ENCODE measurements around the gene CFAP77. TPM values are rescaled to one million over a fixed set of nuclear protein-coding genes. Genes with fewer than 3 reads are reported as not detected.

CFAP77 gene
- total and polyA plus RNA-seq, 2 experiments from 2014 or later = not detected

- DNase-seq = no peak
- no peak overlapping the region for H3K4me2 ChIP-seq (ENCODE audit: unreplicated experiment)
- H3K36me3 ChIP-seq (ENCODE audit: low read depth) = no peaks in the 10 kb centered on the region
- H3F3A ChIP-seq (ENCODE audit: insufficient read depth) = no peaks in the 10 kb centered on the region
- H3K79me2 ChIP-seq (ENCODE audit: insufficient read depth) = no peaks in the 10 kb centered on the region
- in situ Hi-C loops (cut with MboI) = no loop called here
- no peaks in the 10 kb centered on the region for H4K20me1 ChIP-seq (ENCODE audit: insufficient read depth)
- H2AFZ ChIP-seq = no peak overlapping the region
- no peak overlapping the region for H3K4me3 ChIP-seq
- no peaks in the 10 kb centered on the region for H3K4me1 ChIP-seq (ENCODE audit: insufficient read depth)
- H3K27ac ChIP-seq = no peak overlapping the region
- H3K9me3 ChIP-seq (ENCODE audit: low read depth) = no peaks in the 10 kb centered on the region
- no peak overlapping the region for H3K9ac ChIP-seq
- no peaks in the 10 kb centered on the region for H3K9me2 ChIP-seq (ENCODE audit: insufficient read depth)
- H3K27me3 ChIP-seq (replicated peaks; ENCODE audit: insufficient read depth) = peaks cover 7% of the 10 kb centered on the region
- TF ChIP-seq EZH2phosphoT487 (IDR thresholded peaks at IDR 0.05; ENCODE audit: insufficient read depth, low read depth) = no peak
- 50 to 54% methylated on average over 2 of the region's 2 CpGs for WGBS, 2 experiments (ENCODE audit: low coverage in 1 of 2, low lambda C conversion rate in 2 of 2, missing lambda C conversion rate in 2 of 2)
Measured at GRCh38 chr9:132460240-132460639, 50.2 kb downstream of the CFAP77 start.

- H2AFZ ChIP-seq = no peak overlapping the region
- WGBS, 2 experiments (ENCODE audit: low coverage in 1 of 2, low lambda C conversion rate in 2 of 2, missing lambda C conversion rate in 2 of 2) = 54 to 56% methylated on average over 20 of the region's 20 CpGs
- no peak for TF ChIP-seq EZH2phosphoT487 (IDR thresholded peaks at IDR 0.05; ENCODE audit: insufficient read depth, low read depth)
- TF ChIP-seq EZH2 (IDR thresholded peaks at IDR 0.05; ENCODE audit: insufficient read depth, poor library complexity, severe bottlenecking) = no peak
- H3K79me2 ChIP-seq (ENCODE audit: insufficient read depth) = no peaks in the 10 kb centered on the region
- no peak for DNase-seq
- no peak overlapping the region for H3K4me2 ChIP-seq (ENCODE audit: unreplicated experiment)
- H3K4me1 ChIP-seq (ENCODE audit: insufficient read depth) = no peaks in the 10 kb centered on the region
- no peaks in the 10 kb centered on the region for H3K9me3 ChIP-seq (ENCODE audit: low read depth)
- no peak overlapping the region for H3K4me3 ChIP-seq
- in situ Hi-C loops (cut with MboI) = no loop called here
- peaks cover 11% of the 10 kb centered on the region for H3K27me3 ChIP-seq (replicated peaks; ENCODE audit: insufficient read depth)
- no peak overlapping the region for H3K9ac ChIP-seq
- no peaks in the 10 kb centered on the region for H3F3A ChIP-seq (ENCODE audit: insufficient read depth)
- no peak overlapping the region for H3K27ac ChIP-seq
- no peaks in the 10 kb centered on the region for H3K36me3 ChIP-seq (ENCODE audit: low read depth)
- H4K20me1 ChIP-seq (ENCODE audit: insufficient read depth) = no peaks in the 10 kb centered on the region
- H3K9me2 ChIP-seq (ENCODE audit: insufficient read depth) = no peaks in the 10 kb centered on the region
Measured at GRCh38 chr9:132461281-132461896, 51.4 kb downstream of the CFAP77 start.

DNA sequence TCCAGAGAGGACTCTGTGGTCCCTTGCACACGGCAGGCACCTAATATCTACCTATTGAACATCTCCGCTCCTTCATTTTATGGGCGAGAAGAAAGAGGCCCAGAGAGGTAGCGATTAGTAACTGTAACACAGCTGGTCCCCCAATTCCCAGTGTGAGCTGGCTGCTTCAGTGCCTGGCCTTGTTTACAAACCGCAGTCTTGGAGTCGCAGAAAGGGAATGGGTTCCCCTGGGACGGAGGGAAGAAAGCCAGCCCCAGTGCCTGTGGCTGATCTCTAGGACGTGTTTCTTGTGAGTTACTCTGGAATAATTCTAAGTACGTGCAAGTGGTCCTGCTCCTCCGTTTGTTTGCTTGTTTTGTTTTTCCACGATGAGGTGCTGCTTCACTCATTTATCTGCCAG, 52.0 kb downstream of the CFAP77 start:
- DNase-seq = no peak
- in situ Hi-C loops (cut with MboI) = no loop called here
- Histone ChIP-seq H3K9me2 (ENCODE audit: insufficient read depth) (no peaks in the 10 kb centered on the region), H3K9ac (no peak overlapping the region), H4K20me1 (ENCODE audit: insufficient read depth) (no peaks in the 10 kb centered on the region), H2AFZ (no peak overlapping the region), H3K27me3 (replicated peaks; ENCODE audit: insufficient read depth) (peaks cover 11% of the 10 kb centered on the region), H3K79me2 (ENCODE audit: insufficient read depth) (no peaks in the 10 kb centered on the region), H3K27ac (no peak overlapping the region), H3K9me3 (ENCODE audit: low read depth) (no peaks in the 10 kb centered on the region), H3K4me3 (no peak overlapping the region), H3K4me1 (ENCODE audit: insufficient read depth) (no peaks in the 10 kb centered on the region), H3F3A (ENCODE audit: insufficient read depth) (no peaks in the 10 kb centered on the region), H3K36me3 (ENCODE audit: low read depth) (no peaks in the 10 kb centered on the region), H3K4me2 (ENCODE audit: unreplicated experiment) (no peak overlapping the region)
- WGBS, 2 experiments (ENCODE audit: low coverage in 1 of 2, low lambda C conversion rate in 2 of 2, missing lambda C conversion rate in 2 of 2) = 33 to 34% methylated on average over 11 of the region's 11 CpGs
- no peak for TF ChIP-seq EZH2phosphoT487 (IDR thresholded peaks at IDR 0.05; ENCODE audit: insufficient read depth, low read depth)
- TF ChIP-seq EZH2 (IDR thresholded peaks at IDR 0.05; ENCODE audit: insufficient read depth, poor library complexity, severe bottlenecking) = no peak

DNA sequence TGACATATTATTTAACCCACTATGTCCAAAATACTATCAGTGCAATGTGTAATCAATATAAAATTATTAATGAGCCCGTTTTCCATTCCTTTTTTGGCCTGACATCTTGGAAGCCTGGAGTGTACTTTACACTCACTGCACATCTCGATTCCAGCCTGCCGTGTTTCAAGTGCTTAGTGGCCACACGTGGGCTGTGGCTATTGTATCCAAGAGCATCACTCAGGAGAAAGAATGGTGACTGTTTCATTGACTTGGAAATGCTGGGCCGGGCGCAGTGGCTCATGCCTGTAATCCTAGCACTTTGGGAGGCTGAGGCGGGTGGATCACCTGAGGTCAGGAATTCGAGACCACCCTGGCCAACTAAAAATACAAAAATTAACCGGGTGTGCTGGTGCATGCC, 54.5 kb downstream of the CFAP77 start:
- Histone ChIP-seq H3K4me2 (ENCODE audit: unreplicated experiment) (no peak overlapping the region), H3K27me3 (replicated peaks; ENCODE audit: insufficient read depth) (peaks cover 10% of the 10 kb centered on the region), H3K9me2 (ENCODE audit: insufficient read depth) (no peaks in the 10 kb centered on the region), H4K20me1 (ENCODE audit: insufficient read depth) (no peaks in the 10 kb centered on the region), H3K4me3 (no peak overlapping the region), H3K27ac (no peak overlapping the region), H2AFZ (no peak overlapping the region), H3K36me3 (ENCODE audit: low read depth) (no peaks in the 10 kb centered on the region), H3K4me1 (ENCODE audit: insufficient read depth) (no peaks in the 10 kb centered on the region), H3K9me3 (ENCODE audit: low read depth) (no peaks in the 10 kb centered on the region), H3F3A (ENCODE audit: insufficient read depth) (no peaks in the 10 kb centered on the region), H3K79me2 (ENCODE audit: insufficient read depth) (no peaks in the 10 kb centered on the region), H3K9ac (no peak overlapping the region)
- WGBS, 2 experiments (ENCODE audit: low coverage in 1 of 2, low lambda C conversion rate in 2 of 2, missing lambda C conversion rate in 2 of 2) = 41 to 48% methylated on average over 9 of the region's 9 CpGs
- no peak for DNase-seq
- TF ChIP-seq EZH2phosphoT487 (IDR thresholded peaks at IDR 0.05; ENCODE audit: insufficient read depth, low read depth) = no peak
- no peak for TF ChIP-seq EZH2 (IDR thresholded peaks at IDR 0.05; ENCODE audit: insufficient read depth, poor library complexity, severe bottlenecking)
- in situ Hi-C loops (cut with MboI) = no loop called here
